Stimulated activated CD8-positive, alpha-beta memory T cell treated with anti-CD3 and anti-CD28 coated beads, Interleukin-12 subunit alpha, Interleukin-12 subunit beta, amount 100 ng/mL, for 1 hour (primary cell): ENCODE measurements around the gene ASB2.

Experiments used
- DNase-seq: peaks from one replicate; pipeline ENCODE4 v3.0.0-alpha.2; 2020; ENCODE audit warnings: low read depth

ASB2 gene

GRCh38 chr14:93946541-93947090 lies 29.8 kb downstream of the ASB2 start:
- DNase-seq = no peak

GRCh38 chr14:93946104-93946503 lies 30.3 kb downstream of the ASB2 start:
- DNase-seq = no peak

- no peak for DNase-seq
Measured at GRCh38 chr14:93945070-93945399, 31.3 kb downstream of the ASB2 start.

- no peak for DNase-seq
Measured at GRCh38 chr14:93944348-93945069, 31.9 kb downstream of the ASB2 start.

GRCh38 chr14:93943930-93944329 lies 32.4 kb downstream of the ASB2 start:
- DNase-seq = no peak

- DNase-seq = no peak
Measured at GRCh38 chr14:93943052-93943451, 33.3 kb downstream of the ASB2 start.

DNA sequence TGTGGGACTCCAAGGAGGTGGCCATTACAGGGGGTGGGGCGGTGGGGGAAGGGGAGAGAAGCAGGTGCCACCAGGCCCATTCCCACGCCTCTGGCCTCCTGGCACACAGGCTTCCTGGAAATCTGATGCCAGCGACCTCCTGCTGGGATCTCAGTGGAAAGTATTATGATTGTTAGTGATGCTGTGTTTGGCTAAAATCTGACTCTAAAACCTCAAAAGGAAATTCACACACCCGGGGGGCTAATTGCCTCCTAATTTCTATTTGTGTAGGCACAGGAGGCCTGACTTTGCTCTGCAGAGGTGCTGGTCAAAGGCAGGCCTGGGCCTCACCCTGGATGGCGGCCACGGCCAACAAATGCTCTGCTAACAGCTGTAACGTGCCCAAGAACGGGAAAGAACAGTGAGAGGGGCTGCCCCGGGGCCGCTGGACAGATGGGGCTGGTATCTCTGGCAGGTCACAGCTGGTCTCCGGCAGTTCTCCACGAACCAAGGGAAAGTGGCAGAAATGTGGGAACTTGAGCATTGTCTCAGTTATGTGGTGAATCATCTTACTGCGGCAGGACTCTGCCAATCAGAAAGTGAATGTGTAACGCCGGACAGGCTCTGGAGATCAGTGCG lies 35.0 kb downstream of the ASB2 start:
- DNase-seq = no peak

- DNase-seq = no peak
Measured at GRCh38 chr14:93940437-93940836, 35.9 kb downstream of the ASB2 start.

GRCh38 chr14:93939304-93940229 lies 36.8 kb downstream of the ASB2 start:
- DNase-seq = peak; percentile 89

DNA sequence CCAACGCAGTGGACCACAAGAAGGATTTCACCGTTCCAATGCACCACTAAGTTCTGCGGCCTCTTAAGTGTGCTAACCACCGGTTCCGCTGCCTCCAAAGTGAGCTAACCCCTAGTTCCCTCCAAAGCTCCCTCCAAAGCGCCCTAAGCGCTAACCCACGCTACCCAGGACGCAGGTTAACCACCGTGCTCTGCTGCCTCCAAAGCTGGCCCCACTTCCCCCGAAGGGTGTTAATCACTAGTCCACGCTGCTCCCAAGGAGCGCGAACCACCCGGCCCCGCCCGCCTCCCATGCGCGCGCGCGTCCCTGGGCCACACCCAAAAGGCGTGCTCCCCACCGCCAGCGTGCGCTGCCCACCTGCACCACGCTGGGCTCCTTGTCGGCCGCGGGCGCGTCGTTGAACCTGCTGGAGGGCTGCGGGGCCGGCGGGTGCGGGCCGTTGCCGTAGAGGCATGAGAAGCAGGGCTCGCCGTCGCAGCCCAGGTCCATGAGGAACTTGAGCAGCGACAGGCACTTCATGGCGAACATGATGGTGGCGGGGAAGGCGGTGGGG lies 37.5 kb downstream of the ASB2 start:
- DNase-seq = no peak

DNA sequence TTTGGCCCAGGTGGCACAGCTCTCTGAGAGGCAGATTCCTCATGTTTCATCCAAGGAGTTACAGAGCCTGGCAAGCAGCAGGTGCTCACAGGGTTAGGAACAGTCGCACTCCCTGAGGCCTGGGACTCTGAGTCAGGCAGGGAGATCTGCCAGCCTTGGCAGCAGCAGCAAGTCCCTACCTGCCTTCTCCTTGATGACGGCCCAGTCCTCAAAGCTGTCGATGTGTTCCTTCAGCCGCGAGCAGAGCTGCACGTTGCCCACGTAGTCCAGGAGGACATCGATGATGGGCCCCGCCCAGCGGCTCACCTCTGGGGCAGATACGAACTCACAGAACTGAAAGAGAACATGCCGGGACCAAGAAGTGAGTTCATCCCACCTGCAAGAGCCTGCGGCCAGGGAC lies 38.9 kb downstream of the ASB2 start:
- DNase-seq = no peak

GRCh38 chr14:93936926-93937325 lies 39.4 kb downstream of the ASB2 start:
- DNase-seq = no peak

DNA sequence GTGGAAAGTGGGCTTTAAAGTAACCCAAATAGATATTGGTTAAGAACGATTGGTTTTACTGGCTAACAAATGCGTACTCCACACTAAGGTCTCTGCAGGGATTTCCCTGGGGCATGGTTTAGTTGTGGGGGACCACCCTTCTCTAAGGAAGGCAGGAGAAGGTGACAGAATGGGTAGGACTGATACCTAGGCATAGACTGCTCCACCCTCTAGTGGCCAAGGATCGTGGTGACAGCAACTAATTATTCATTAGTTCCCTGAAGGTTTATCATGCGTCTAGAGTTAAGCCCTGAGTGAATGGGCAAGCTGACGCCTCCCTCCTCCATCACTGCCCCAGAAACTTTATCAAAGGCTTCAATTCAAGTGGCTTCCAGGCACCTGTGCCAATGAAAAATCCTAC lies 40.1 kb downstream of the ASB2 start:
- DNase-seq = no peak

- no peak for DNase-seq
Measured at GRCh38 chr14:93935213-93935612, 41.2 kb downstream of the ASB2 start.

DNA sequence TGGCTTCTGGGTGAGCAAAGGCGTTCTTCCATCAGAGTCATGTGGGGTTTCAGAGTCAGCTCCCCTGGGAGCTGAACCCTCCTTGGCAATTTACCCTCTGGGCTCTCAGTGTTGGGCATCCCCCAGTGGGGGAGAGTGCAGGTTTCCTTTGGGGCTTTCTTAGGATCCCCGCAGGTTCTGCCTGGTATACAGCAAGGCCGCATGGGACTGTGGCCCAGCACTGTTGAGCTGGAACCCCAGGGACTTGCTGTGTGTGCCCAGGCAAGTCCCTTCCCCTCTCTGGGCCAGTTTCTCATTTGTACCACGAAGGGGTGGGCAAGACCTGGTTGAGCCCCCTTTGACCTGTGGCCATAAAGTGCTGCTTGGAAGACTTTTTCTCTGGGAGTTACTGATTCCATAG lies 43.7 kb downstream of the ASB2 start:
- no peak for DNase-seq

DNA sequence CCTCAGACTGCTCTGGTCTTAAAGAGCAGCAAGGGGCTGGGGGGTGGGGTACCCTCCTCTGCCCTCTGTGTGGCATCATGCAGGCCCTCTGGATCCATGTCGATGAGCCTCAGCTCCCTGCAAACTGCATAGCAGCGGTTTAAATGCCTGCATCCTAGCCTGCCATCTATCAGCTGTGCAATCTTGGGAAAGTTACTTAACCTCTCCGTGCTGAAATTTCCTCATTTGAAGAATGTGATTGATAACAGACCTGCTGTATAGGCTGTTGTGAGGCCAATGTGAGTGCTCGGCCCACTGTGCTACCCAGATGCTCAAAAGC lies 45.4 kb downstream of the ASB2 start:
- no peak for DNase-seq

- DNase-seq = no peak
Measured at GRCh38 chr14:93930296-93930988, 45.9 kb downstream of the ASB2 start.

- no peak for DNase-seq
Measured at GRCh38 chr14:93929657-93930056, 46.7 kb downstream of the ASB2 start.

- no peak for DNase-seq
Measured at GRCh38 chr14:93929048-93929535, 47.3 kb downstream of the ASB2 start.

GRCh38 chr14:93928184-93929047 lies 48.0 kb downstream of the ASB2 start:
- no peak for DNase-seq

DNA sequence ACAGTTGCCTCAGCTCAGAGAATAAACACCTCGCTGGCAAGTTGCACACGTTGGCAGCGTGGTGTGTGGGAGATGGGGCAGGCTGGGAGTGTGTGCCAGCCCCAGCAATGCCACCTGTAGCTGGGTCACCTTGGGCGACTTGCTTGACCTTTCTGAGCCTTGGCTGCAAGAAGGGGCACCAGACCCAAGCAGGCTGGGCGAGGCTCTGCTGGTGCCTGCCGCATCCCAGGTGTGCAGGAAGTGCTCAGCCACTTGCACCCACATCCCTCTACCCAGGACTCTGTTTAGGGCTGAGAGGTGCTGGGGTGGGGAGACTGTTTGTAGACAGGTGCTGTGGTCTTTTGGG lies 48.6 kb downstream of the ASB2 start:
- DNase-seq = no peak
